Right cardiac atrium (tissue), 5 donors: Measurements from ENCODE around the gene PRR15L. TPM values are rescaled to one million over a fixed set of nuclear protein-coding genes. Genes with fewer than 3 reads are reported as not detected.

ENCODE experiments used
- ATAC-seq, 2 donors: fragments of 200-7000 bp; cut with Tn5 transposase; one replicate each; pipeline versions ENCODE4 v1.8.0 to v1.9.1; 2020; ENCODE audit warnings: moderate library complexity in 2 of 2, mild to moderate bottlenecking in 1 of 2
- DNase-seq, 3 donors: peaks; one replicate each; pipeline ENCODE4 v3.0.0-alpha.2; 2020
- H3K27ac ChIP-seq: one replicate; pipeline ENCODE4 v1.5.1; 2013; ENCODE audit warnings: mild to moderate bottlenecking, low read length, control low read depth, moderate library complexity
- H3K27me3 ChIP-seq: one replicate; pipeline ENCODE4 v1.6.1; 2013; ENCODE audit not compliant: control insufficient read depth, insufficient read depth
- H3K4me1 ChIP-seq: one replicate; pipeline ENCODE4 v1.6.1; 2013; ENCODE audit warnings: low read length; ENCODE audit not compliant: control insufficient read depth, insufficient read depth
- H3K4me3 ChIP-seq: one replicate; pipeline ENCODE4 v1.5.1; 2013; ENCODE audit warnings: low read length, control low read depth
- H3K9me3 ChIP-seq: one replicate; pipeline ENCODE4 v1.6.1; 2013; ENCODE audit warnings: low read length; ENCODE audit not compliant: control insufficient read depth
- WGBS: extraction: QIAGEN DNeasy Blood & Tissue Kit; methylation state at CpG from one replicate; pipeline ENCODE4 v1.1.7; 2013; 5-methylcytosine and 5-hydroxymethylcytosine counted together
- intact Hi-C, 4 donors: fragments of 100-400 bp; cut with DNase I; formaldehyde crosslinking; loops; one replicate each; pipeline versions ENCODE4 v1.11.0 to v1.14.0; 2022 to 2023
- polyA plus RNA-seq: library from polyadenylated mRNA; stranded (reverse); fragments of 200-250 nt; gene quantifications from one replicate; pipeline ENCODE4 v1.2.3, GENCODE V29; 2013
- total RNA-seq, 4 donors: library from RNA; stranded (reverse); fragmentation: NEBNext Ultra II Directional; extraction: Animal tissue kit (Norgen Biotek cat#: 25700); gene quantifications; one replicate each; pipeline ENCODE4 v1.2.1, GENCODE V29; 2021
- donor health status: healthy with polysubstance abuse.
- donor health status: DM: no; HTN: yes; CAD: no.
- donor health status: DM: no; HTN: no; CAD: no.
- donor health status: DM: no; HTN: yes; CAD: no; lungs with severe emphysema.
- donor health status: DM: yes; HTN: yes; CAD: no.

Gene PRR15L
- total and polyA plus RNA-seq, 5 donors = not detected

GRCh38 chr17:47973541-47973940 lies 15.9 kb upstream of the PRR15L start:
- intact Hi-C loops = loop anchor here in 1 of 4 donors (5.0 kb wide), 2 partner anchors 76 to 131 kb away; partner anchors contain the start of genes SCRN2 and SP2
- Histone ChIP-seq H3K4me3 (no peak overlapping the region), H3K9me3 (no peaks in the 10 kb centered on the region), H3K27me3 (no peaks in the 10 kb centered on the region), H3K27ac (no peak overlapping the region), H3K4me1 (no peaks in the 10 kb centered on the region)
- DNase-seq (no peak), ATAC-seq (no peak)
- WGBS = 92% methylated on average over 8 of the region's 8 CpGs

- no peaks in the 10 kb centered on the region for H3K9me3 ChIP-seq
- peak; percentile 99 to 100 for ATAC-seq
- H3K27ac ChIP-seq = peak within 1 kb of the TSS; percentile 21
- H3K4me3 ChIP-seq = peak within 1 kb of the TSS; percentile 57
- intact Hi-C loops = loop anchor here in 1 of 4 donors (5.0 kb wide), 2 partner anchors 74 to 129 kb away; partner anchors contain the start of genes SCRN2 and SP2
- H3K4me1 ChIP-seq = no peaks in the 10 kb centered on the region
- peak; percentile 100 for DNase-seq
- WGBS = under 1% methylated on average over 62 of the region's 62 CpGs
- no peaks in the 10 kb centered on the region for H3K27me3 ChIP-seq
Measured at GRCh38 chr17:47970725-47971499, 13.2 kb upstream of the PRR15L start, which contains the start of gene CDK5RAP3. Gene CDK5RAP3, plus strand, starts transcription at chr17:47971113. Its CDS starts 34 bp downstream, at chr17:47971147.

GRCh38 chr17:47969930-47970724 lies 12.4 kb upstream of the PRR15L start:
- no peak overlapping the region for H3K27ac ChIP-seq
- intact Hi-C loops = loop anchor here in 3 of 4 donors (5.0 to 10.0 kb wide), 3 partner anchors 73 to 128 kb away; partner anchors contain the start of genes SCRN2 (in 3 of the 3) and SP2 (in 1 of the 3)

GRCh38 chr17:47968836-47969235 lies 11.2 kb upstream of the PRR15L start:
- intact Hi-C loops = loop anchor here in 2 of 4 donors (5.0 to 10.0 kb wide), 2 partner anchors 124 to 127 kb away; partner anchors contain the start of gene SCRN2 (in 2 of the 2)
- 91% methylated on average over 5 of the region's 5 CpGs for WGBS
- DNase-seq = no peak
- Histone ChIP-seq H3K4me3 (no peak overlapping the region), H3K27ac (no peak overlapping the region), H3K9me3 (no peaks in the 10 kb centered on the region), H3K27me3 (no peaks in the 10 kb centered on the region), H3K4me1 (no peaks in the 10 kb centered on the region)
- ATAC-seq = no peak

More at GRCh38 chr17:47969930-47970724, 12.4 kb upstream of the PRR15L start:
- Histone ChIP-seq H3K4me3 (peak overlapping the region; percentile 16), H3K4me1 (no peaks in the 10 kb centered on the region), H3K27me3 (no peaks in the 10 kb centered on the region), H3K9me3 (no peaks in the 10 kb centered on the region)
- WGBS = 41% methylated on average over 15 of the region's 15 CpGs
- DNase-seq = no peak
- ATAC-seq = no peak

GRCh38 chr17:47967607-47968252 lies 10.0 kb upstream of the PRR15L start:
- no peaks in the 10 kb centered on the region for H3K27me3 ChIP-seq
- H3K4me1 ChIP-seq = no peaks in the 10 kb centered on the region
- ATAC-seq (no peak), DNase-seq (no peak)
- H3K27ac ChIP-seq = no peak overlapping the region
- WGBS = 48% methylated on average over 5 of the region's 5 CpGs
- H3K4me3 ChIP-seq = no peak overlapping the region
- no peaks in the 10 kb centered on the region for H3K9me3 ChIP-seq
- intact Hi-C loops = loop anchor here in 2 of 4 donors (5.0 to 10.0 kb wide), 2 partner anchors 123 to 125 kb away; partner anchors contain the start of gene SCRN2 (in 2 of the 2)

- ATAC-seq = no peak
- Histone ChIP-seq H3K9me3 (no peaks in the 10 kb centered on the region), H3K4me1 (no peaks in the 10 kb centered on the region), H3K4me3 (no peak overlapping the region), H3K27me3 (no peaks in the 10 kb centered on the region), H3K27ac (no peak overlapping the region)
- DNase-seq = peak in 1 of 3 donors; percentile 69
- intact Hi-C loops = loop anchor here in 2 of 4 donors (5.0 to 10.0 kb wide), 2 partner anchors 121 to 124 kb away; partner anchors contain the start of gene SCRN2 (in 2 of the 2)
- WGBS = 63% methylated on average over 1 of the region's 1 CpG
Measured at GRCh38 chr17:47966079-47966519, 8.4 kb upstream of the PRR15L start.

GRCh38 chr17:47964856-47965255 lies 7.2 kb upstream of the PRR15L start:
- Histone ChIP-seq H3K9me3 (no peaks in the 10 kb centered on the region), H3K4me3 (no peak overlapping the region), H3K27ac (no peak overlapping the region), H3K4me1 (no peaks in the 10 kb centered on the region), H3K27me3 (no peaks in the 10 kb centered on the region)
- WGBS = 91% methylated on average over 5 of the region's 5 CpGs
- intact Hi-C loops = loop anchor here in 2 of 4 donors (5.0 to 10.0 kb wide), 2 partner anchors 120 to 123 kb away; partner anchors contain the start of gene SCRN2 (in 2 of the 2)
- no peak for ATAC-seq
- DNase-seq = no peak

GRCh38 chr17:47962901-47963300 lies 5.2 kb upstream of the PRR15L start:
- Histone ChIP-seq H3K9me3 (no peaks in the 10 kb centered on the region), H3K4me1 (no peaks in the 10 kb centered on the region), H3K27ac (no peak overlapping the region), H3K4me3 (no peak overlapping the region), H3K27me3 (no peaks in the 10 kb centered on the region)
- intact Hi-C loops = loop anchor here in 1 of 4 donors (10.0 kb wide), 1 partner anchor 118 kb away; the partner anchor contains the start of gene SCRN2
- no peak for DNase-seq
- ATAC-seq = no peak
- 74% methylated on average over 3 of the region's 3 CpGs for WGBS

- WGBS = 83% methylated on average over 6 of the region's 6 CpGs
- no peaks in the 10 kb centered on the region for H3K9me3 ChIP-seq
- ATAC-seq (no peak), DNase-seq (no peak)
- no peaks in the 10 kb centered on the region for H3K4me1 ChIP-seq
- no peak overlapping the region for H3K4me3 ChIP-seq
- no peak overlapping the region for H3K27ac ChIP-seq
- intact Hi-C loops = loop anchor here in 1 of 4 donors (10.0 kb wide), 1 partner anchor 117 kb away; the partner anchor contains the start of gene SCRN2
- H3K27me3 ChIP-seq = no peaks in the 10 kb centered on the region
Measured at GRCh38 chr17:47961406-47961805, 3.7 kb upstream of the PRR15L start.
